ENCODE data around the gene HNRNPAB.

DNA sequence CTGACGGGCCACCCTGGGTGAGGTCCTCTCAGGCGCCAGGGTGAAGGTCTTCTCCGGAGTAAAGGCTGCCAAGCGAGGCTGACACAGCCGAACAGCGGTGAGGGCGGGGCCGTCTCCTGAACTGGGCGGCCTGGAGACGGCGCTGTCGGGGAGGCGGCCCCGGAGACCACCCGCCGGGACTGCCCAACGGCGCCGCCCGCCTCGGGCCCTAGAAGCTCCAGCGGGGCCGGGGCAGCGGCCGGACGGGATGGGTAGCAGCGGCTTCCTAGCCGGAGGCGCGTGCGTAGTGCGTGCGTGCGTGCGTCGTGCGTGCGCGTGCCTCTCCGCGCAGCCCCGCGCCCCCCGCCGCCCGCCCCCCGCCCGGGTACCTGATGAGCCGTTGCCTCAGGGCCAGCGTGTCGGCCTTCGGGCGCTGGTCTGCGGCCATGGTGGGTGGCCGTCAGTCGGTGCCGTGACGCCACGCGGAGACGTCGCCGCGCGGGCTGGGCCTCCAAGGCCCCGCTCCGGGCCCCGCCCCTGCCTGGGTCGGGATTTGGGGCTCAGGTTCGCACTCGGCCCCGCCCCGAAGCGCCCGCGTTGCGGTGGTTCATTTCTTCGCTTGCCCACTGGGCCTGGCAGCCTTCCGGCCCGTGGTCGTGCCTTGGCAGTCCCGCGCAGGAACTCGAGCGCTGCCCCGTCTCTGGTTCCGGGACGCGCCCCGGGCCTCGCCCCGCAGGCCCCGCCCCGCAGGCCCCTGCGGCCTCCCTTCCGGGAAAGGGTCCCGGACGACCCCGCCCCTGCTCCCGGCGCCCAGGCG, 28.0 kb downstream of the HNRNPAB start, which contains the start of gene PHYKPL:
- TF ChIP-seq, protein P1, sequence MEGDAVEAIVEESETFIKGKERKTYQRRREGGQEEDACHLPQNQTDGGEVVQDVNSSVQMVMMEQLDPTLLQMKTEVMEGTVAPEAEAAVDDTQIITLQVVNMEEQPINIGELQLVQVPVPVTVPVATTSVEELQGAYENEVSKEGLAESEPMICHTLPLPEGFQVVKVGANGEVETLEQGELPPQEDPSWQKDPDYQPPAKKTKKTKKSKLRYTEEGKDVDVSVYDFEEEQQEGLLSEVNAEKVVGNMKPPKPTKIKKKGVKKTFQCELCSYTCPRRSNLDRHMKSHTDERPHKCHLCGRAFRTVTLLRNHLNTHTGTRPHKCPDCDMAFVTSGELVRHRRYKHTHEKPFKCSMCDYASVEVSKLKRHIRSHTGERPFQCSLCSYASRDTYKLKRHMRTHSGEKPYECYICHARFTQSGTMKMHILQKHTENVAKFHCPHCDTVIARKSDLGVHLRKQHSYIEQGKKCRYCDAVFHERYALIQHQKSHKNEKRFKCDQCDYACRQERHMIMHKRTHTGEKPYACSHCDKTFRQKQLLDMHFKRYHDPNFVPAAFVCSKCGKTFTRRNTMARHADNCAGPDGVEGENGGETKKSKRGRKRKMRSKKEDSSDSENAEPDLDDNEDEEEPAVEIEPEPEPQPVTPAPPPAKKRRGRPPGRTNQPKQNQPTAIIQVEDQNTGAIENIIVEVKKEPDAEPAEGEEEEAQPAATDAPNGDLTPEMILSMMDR (IDR thresholded peaks at IDR 0.05), result peak in 1 of 6 experiments; percentile 6
- peak; percentile 48 to 55 for TF ChIP-seq POLR2A (IDR thresholded peaks at IDR 0.05)
